HFFc6 (cell line): ENCODE data around the gene HMCN1. TPM values are rescaled to one million over a fixed set of nuclear protein-coding genes. Genes with fewer than 3 reads are reported as not detected.

Experiments
- DNase-seq: peaks from one replicate; pipeline ENCODE4 v3.0.0-alpha.2; 2018
- H3K27ac Mint-ChIP-seq: 2 replicates; pipeline ENCODE4 v1.8.0; 2020; ENCODE audit warnings: mild to moderate bottlenecking, mixed read lengths
- H3K27me3 Mint-ChIP-seq: 2 replicates; pipeline ENCODE4 v1.8.0; 2021; ENCODE audit warnings: mild to moderate bottlenecking, moderate library complexity, mixed read lengths; ENCODE audit not compliant: insufficient read depth
- H3K36me3 Mint-ChIP-seq: 2 replicates; pipeline ENCODE4 v1.8.0; 2021; ENCODE audit warnings: low read depth, mixed read lengths
- H3K4me1 Mint-ChIP-seq: 2 replicates; pipeline ENCODE4 v1.8.0; 2020; ENCODE audit warnings: low read depth, mixed read lengths
- H3K4me3 Mint-ChIP-seq: 2 replicates; pipeline ENCODE4 v1.8.0; 2020; ENCODE audit warnings: mild to moderate bottlenecking, moderate library complexity, mixed read lengths
- H3K9me3 Mint-ChIP-seq: 2 replicates; pipeline ENCODE4 v1.8.0; 2020; ENCODE audit warnings: mild to moderate bottlenecking, mixed read lengths
- total RNA-seq, 6 experiments: library from RNA; stranded (reverse); fragmentation: NEBNext Ultra II Directional; extraction: Animal tissue kit (Norgen Biotek cat#: 25700); gene quantifications; 2 replicates in 1 of 6; 3 replicates in 5 of 6; pipeline ENCODE4 v1.2.3, GENCODE V29; 2021
- TF ChIP-seq, protein P1 (sequence below): fragments of 200-600 bp; sonication (generic); IDR thresholded peaks from 2 replicates; pipeline ENCODE4 v1.5.0; 2021; ENCODE audit warnings: antibody characterized with exemption, mild to moderate bottlenecking

The HMCN1 gene
- total RNA-seq, 6 experiments from 2014 or later = 1.2 to 1.8 (median 1.5) TPM

GRCh38 chr1:186043296-186043695 is 309.1 kb downstream of the HMCN1 start:
- Mint-ChIP-seq H3K36me3 (no peaks in the 10 kb centered on the region), H3K4me1 (no peaks in the 10 kb centered on the region), H3K4me3 (no peak overlapping the region), H3K27me3 (no peaks in the 10 kb centered on the region), H3K9me3 (no peaks in the 10 kb centered on the region), H3K27ac (no peak overlapping the region)
- DNase-seq = no peak
- TF ChIP-seq, protein P1, sequence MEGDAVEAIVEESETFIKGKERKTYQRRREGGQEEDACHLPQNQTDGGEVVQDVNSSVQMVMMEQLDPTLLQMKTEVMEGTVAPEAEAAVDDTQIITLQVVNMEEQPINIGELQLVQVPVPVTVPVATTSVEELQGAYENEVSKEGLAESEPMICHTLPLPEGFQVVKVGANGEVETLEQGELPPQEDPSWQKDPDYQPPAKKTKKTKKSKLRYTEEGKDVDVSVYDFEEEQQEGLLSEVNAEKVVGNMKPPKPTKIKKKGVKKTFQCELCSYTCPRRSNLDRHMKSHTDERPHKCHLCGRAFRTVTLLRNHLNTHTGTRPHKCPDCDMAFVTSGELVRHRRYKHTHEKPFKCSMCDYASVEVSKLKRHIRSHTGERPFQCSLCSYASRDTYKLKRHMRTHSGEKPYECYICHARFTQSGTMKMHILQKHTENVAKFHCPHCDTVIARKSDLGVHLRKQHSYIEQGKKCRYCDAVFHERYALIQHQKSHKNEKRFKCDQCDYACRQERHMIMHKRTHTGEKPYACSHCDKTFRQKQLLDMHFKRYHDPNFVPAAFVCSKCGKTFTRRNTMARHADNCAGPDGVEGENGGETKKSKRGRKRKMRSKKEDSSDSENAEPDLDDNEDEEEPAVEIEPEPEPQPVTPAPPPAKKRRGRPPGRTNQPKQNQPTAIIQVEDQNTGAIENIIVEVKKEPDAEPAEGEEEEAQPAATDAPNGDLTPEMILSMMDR = no peak

DNA sequence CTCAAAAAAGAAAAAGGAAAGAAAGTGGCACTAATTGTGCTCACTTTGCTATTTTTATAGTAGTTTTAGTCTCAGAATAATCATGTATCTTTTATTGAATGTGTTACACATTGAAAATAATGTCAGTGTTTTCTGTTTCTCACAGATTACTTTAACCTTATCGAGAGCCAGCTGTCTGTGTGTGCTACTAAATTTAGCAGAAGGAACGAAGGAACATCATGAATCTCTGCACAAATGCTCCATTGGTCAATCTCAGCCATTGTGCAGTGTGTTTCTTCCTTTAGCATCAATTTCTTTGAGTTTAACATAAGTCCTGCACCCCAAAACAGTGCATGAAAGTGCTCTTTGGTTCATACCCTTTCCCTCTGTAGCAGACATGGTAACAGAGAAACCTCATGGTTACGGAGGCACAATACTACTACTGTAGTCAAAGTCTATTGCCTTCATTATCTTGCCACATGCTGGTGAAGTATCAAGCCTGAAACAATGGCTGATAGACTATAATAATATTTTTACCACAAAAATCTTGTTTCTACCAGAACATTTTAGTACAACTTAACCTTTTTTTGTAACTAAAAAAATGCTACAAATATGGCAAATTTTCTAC is 310.0 kb downstream of the HMCN1 start:
- Mint-ChIP-seq H3K36me3 (no peaks in the 10 kb centered on the region), H3K4me1 (no peaks in the 10 kb centered on the region), H3K27me3 (no peaks in the 10 kb centered on the region), H3K27ac (no peak overlapping the region), H3K4me3 (no peak overlapping the region), H3K9me3 (no peaks in the 10 kb centered on the region)
- no peak for DNase-seq
- TF ChIP-seq, protein P1 = no peak

DNA sequence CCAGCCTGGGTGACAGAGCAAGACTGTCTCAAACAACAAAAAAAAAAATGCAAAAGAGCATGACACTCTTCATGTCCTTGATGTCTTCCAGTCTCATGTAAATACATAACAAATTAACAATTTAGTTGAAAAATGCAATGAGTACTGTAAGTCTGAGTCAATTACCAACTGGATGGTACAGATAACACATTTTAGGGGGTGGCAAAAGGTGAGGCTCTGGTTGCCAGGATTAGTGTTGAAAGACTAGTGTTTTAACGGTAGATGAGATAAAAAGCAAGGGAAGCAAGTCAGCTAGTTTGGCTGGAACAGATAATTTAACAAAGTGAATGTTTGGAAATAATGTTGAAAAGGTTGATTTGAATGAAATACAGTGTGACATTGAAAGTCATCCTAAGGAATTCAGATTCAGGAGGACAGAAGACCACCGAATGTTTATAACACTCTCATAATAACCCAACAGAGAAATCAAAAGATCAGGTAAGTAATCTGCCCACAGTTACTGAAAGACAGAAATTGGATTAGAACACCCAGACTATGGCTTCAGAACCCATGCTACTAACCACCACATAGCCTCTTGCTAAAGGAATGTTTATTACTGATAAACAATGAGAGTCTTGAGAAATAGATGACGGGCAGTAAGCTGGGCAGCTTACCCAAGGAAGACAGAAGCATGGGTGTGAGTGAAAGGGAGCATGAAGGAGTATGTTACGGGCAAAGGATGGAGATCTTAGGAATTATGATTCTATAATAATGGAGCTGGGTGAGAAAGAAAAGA is 312.4 kb downstream of the HMCN1 start:
- no peaks in the 10 kb centered on the region for H3K27me3 Mint-ChIP-seq
- no peak overlapping the region for H3K4me3 Mint-ChIP-seq
- H3K9me3 Mint-ChIP-seq = no peaks in the 10 kb centered on the region
- no peaks in the 10 kb centered on the region for H3K36me3 Mint-ChIP-seq
- no peak overlapping the region for H3K27ac Mint-ChIP-seq
- no peak for DNase-seq
- TF ChIP-seq, protein P1 = no peak
- H3K4me1 Mint-ChIP-seq = peaks cover 7% of the 10 kb centered on the region

- TF ChIP-seq, protein P1 = no peak
- no peaks in the 10 kb centered on the region for H3K36me3 Mint-ChIP-seq
- no peak for DNase-seq
- no peak overlapping the region for H3K27ac Mint-ChIP-seq
- peaks cover 23% of the 10 kb centered on the region for H3K4me1 Mint-ChIP-seq
- H3K9me3 Mint-ChIP-seq = no peaks in the 10 kb centered on the region
- no peak overlapping the region for H3K4me3 Mint-ChIP-seq
- no peaks in the 10 kb centered on the region for H3K27me3 Mint-ChIP-seq
Measured at GRCh38 chr1:186050360-186050759, 316.2 kb downstream of the HMCN1 start.

GRCh38 chr1:186054003-186054402 is 319.8 kb downstream of the HMCN1 start:
- H3K27ac Mint-ChIP-seq = no peak overlapping the region
- H3K4me3 Mint-ChIP-seq = no peak overlapping the region
- no peaks in the 10 kb centered on the region for H3K36me3 Mint-ChIP-seq
- peaks cover 39% of the 10 kb centered on the region for H3K4me1 Mint-ChIP-seq
- no peaks in the 10 kb centered on the region for H3K9me3 Mint-ChIP-seq
- no peak for DNase-seq
- no peaks in the 10 kb centered on the region for H3K27me3 Mint-ChIP-seq
- TF ChIP-seq, protein P1 = no peak
